CD8-positive, alpha-beta memory T cell (primary cell): ENCODE measurements around the gene KRTAP10-4. TPM values are rescaled to one million over a fixed set of nuclear protein-coding genes. Genes with fewer than 3 reads are reported as not detected.
A peak's percentile ranks its signal among the peaks of the same experiment; 100 is the strongest.
"Not testable (repeated sequence)": the region's sequence is repeated elsewhere in the genome, so short reads cannot be mapped to it uniquely, and the experiment has no call there.

ENCODE experiments used
- CTCF ChIA-PET: fragments of 350-600 bp; sonication (Branson Sonifier 250); formaldehyde crosslinking; loops from one replicate; lab custom pipeline; 2021; ENCODE audit warnings: antibody characterized with exemption; lab: Charles Lee
- POLR2A ChIA-PET: fragments of 350-600 bp; sonication (Branson Sonifier 250); formaldehyde crosslinking; loops from one replicate; lab custom pipeline; 2021; ENCODE audit warnings: antibody characterized with exemption; lab: Charles Lee
- DNase-seq, 5 donors: peaks; one replicate each; pipeline versions ENCODE4 v3.0.0 to v3.0.0-alpha.2; 2020 to 2022; ENCODE audit warnings: mixed read lengths in 1 of 5
- H3K27ac ChIP-seq: one replicate; pipeline ENCODE4 v1.7.0; 2013; ENCODE audit warnings: low read depth, mild to moderate bottlenecking, low read length, moderate library complexity
- H3K27me3 ChIP-seq: 2 replicates; pipeline ENCODE4 v1.7.0; 2013; ENCODE audit warnings: low read length, mild to moderate bottlenecking; ENCODE audit not compliant: insufficient read depth, poor library complexity, severe bottlenecking
- H3K36me3 ChIP-seq: 2 replicates; pipeline ENCODE4 v1.7.0; 2013; ENCODE audit warnings: mild to moderate bottlenecking, low read length, moderate library complexity; ENCODE audit not compliant: insufficient read depth
- H3K4me1 ChIP-seq: 2 replicates; pipeline ENCODE4 v1.7.0; 2013; ENCODE audit warnings: mild to moderate bottlenecking, low read length, moderate library complexity; ENCODE audit not compliant: insufficient read depth
- H3K4me3 ChIP-seq: 2 replicates; pipeline ENCODE4 v1.7.0; 2013; ENCODE audit warnings: mild to moderate bottlenecking, low read length
- H3K9me3 ChIP-seq: 2 replicates; pipeline ENCODE4 v1.7.0; 2013; ENCODE audit warnings: mild to moderate bottlenecking, low read length
- H3K27ac Mint-ChIP-seq, 8 donors: one replicate each; pipeline ENCODE4 v1.8.0; 2020 to 2021; ENCODE audit warnings: mixed read lengths in 8 of 8, mild to moderate bottlenecking in 6 of 8, inconsistent platforms in 3 of 8, moderate library complexity in 3 of 8
- H3K27me3 Mint-ChIP-seq, 2 donors: one replicate each; pipeline ENCODE4 v1.8.0; 2020 to 2021; ENCODE audit warnings: mixed read lengths in 2 of 2, mild to moderate bottlenecking in 1 of 2, moderate library complexity in 1 of 2
- H3K36me3 Mint-ChIP-seq, 3 donors: one replicate each; pipeline ENCODE4 v1.8.0; 2020 to 2021; ENCODE audit warnings: mixed read lengths in 3 of 3, inconsistent platforms in 1 of 3, mild to moderate bottlenecking in 1 of 3
- H3K4me1 Mint-ChIP-seq, 3 donors: one replicate each; pipeline ENCODE4 v1.8.0; 2020 to 2021; ENCODE audit warnings: mixed read lengths in 3 of 3, inconsistent platforms in 1 of 3, mild to moderate bottlenecking in 1 of 3
- H3K4me3 Mint-ChIP-seq, 7 donors: one replicate each; pipeline ENCODE4 v1.8.0; 2020 to 2021; ENCODE audit warnings: mixed read lengths in 7 of 7, mild to moderate bottlenecking in 6 of 7, moderate library complexity in 4 of 7, inconsistent platforms in 2 of 7
- H3K9me3 Mint-ChIP-seq, 5 donors: one replicate each; pipeline ENCODE4 v1.8.0; 2020 to 2022; ENCODE audit warnings: mixed read lengths in 5 of 5, mild to moderate bottlenecking in 3 of 5, moderate library complexity in 2 of 5, inconsistent platforms in 1 of 5
- polyA plus RNA-seq: library from polyadenylated mRNA; unstranded; fragments of 300-500 nt; fragmentation: Illumina TruSeq; gene quantifications from one replicate; pipeline ENCODE4 v1.2.3, GENCODE V29; 2021
- total RNA-seq, 2 experiments: library from RNA; stranded (reverse); gene quantifications; one replicate each; pipeline ENCODE4 v1.2.3, GENCODE V29; 2021

The KRTAP10-4 gene
- total and polyA plus RNA-seq, 3 experiments from 2014 or later = not detected

GRCh38 chr21:44603911-44604310 lies 30.4 kb downstream of the KRTAP10-4 start:
- ChIA-PET POLR2A (no interaction called here), CTCF (no interaction called here)
- peaks cover 14 to 31% of the 10 kb centered on the region in 2 donors for H3K27me3 Mint-ChIP-seq
- Histone ChIP-seq H3K4me3 (no peak overlapping the region), H3K4me1 (no peaks in the 10 kb centered on the region), H3K27ac (no peak overlapping the region), H3K27me3 (peaks cover 5% of the 10 kb centered on the region), H3K36me3 (no peaks in the 10 kb centered on the region), H3K9me3 (no peaks in the 10 kb centered on the region)
- H3K36me3 Mint-ChIP-seq = peaks cover 0 to 9% (median 0%) of the 10 kb centered on the region in 3 donors
- H3K9me3 Mint-ChIP-seq = peaks cover 0 to 5% (median 3%) of the 10 kb centered on the region in 5 donors
- no peak for DNase-seq
- H3K27ac Mint-ChIP-seq = peak overlapping the region in 1 of 8 donors; percentile 11
- H3K4me1 Mint-ChIP-seq = no peaks in the 10 kb centered on the region
- H3K4me3 Mint-ChIP-seq = no peak overlapping the region

- H3K4me3 ChIP-seq = no peak overlapping the region
- ChIA-PET CTCF (no interaction called here), POLR2A (no interaction called here)
- H3K27ac ChIP-seq = no peak overlapping the region
- no peak for DNase-seq
- no peak overlapping the region for H3K4me3 Mint-ChIP-seq
- H3K4me1 Mint-ChIP-seq = no peaks in the 10 kb centered on the region
- H3K27me3 ChIP-seq = peaks cover 5% of the 10 kb centered on the region
- H3K36me3 Mint-ChIP-seq = peaks cover 1 to 26% (median 2%) of the 10 kb centered on the region in 3 donors
- H3K27me3 Mint-ChIP-seq = peaks cover 8 to 31% of the 10 kb centered on the region in 2 donors
- H3K9me3 ChIP-seq = no peaks in the 10 kb centered on the region
- H3K27ac Mint-ChIP-seq = peak overlapping the region in 1 of 8 donors; percentile 63
- H3K4me1 ChIP-seq = no peaks in the 10 kb centered on the region
- H3K36me3 ChIP-seq = no peaks in the 10 kb centered on the region
- H3K9me3 Mint-ChIP-seq = peaks cover 12 to 29% (median 23%) of the 10 kb centered on the region in 5 donors
These were observed 33.0 kb downstream of the KRTAP10-4 start for GRCh38 chr21:44606495-44606894.

DNA sequence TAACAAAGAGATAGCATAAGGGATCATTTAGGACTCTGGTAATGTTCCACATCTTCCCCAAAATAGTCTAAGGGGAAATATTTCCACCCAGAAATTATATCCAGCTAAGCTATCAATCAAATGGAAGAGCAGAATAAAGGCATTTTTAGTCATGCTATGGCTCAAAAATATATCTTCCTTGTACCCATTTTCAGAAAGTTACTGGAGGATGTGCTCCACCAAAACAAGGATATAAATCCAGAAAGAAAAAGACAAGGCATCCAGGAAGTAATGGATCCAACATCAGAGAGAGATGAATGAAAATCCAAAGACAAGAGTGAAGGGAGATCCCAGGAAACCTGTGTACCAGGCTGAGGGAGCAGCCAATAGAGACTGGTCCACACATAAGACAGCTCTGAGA lies 35.7 kb downstream of the KRTAP10-4 start:
- Mint-ChIP-seq H3K9me3 (peaks cover 13 to 29% (median 24%) of the 10 kb centered on the region in 5 donors), H3K36me3 (peaks cover 1 to 27% (median 2%) of the 10 kb centered on the region in 3 donors), H3K27me3 (peaks cover 6 to 23% of the 10 kb centered on the region in 2 donors), H3K4me1 (no peaks in the 10 kb centered on the region), H3K4me3 (no peak overlapping the region), H3K27ac (no peak overlapping the region)
- no peak overlapping the region for H3K4me3 ChIP-seq
- no peak overlapping the region for H3K27ac ChIP-seq
- DNase-seq = no peak
- POLR2A ChIA-PET = no interaction called here
- CTCF ChIA-PET = no interaction called here
- peaks cover 4% of the 10 kb centered on the region for H3K9me3 ChIP-seq
- H3K4me1 ChIP-seq = no peaks in the 10 kb centered on the region
- H3K36me3 ChIP-seq = no peaks in the 10 kb centered on the region
- H3K27me3 ChIP-seq = peaks cover 5% of the 10 kb centered on the region

GRCh38 chr21:44610157-44610843 lies 36.8 kb downstream of the KRTAP10-4 start:
- H3K9me3 ChIP-seq, H3K4me1 Mint-ChIP-seq, H3K4me3 ChIP-seq, H3K4me3 Mint-ChIP-seq, DNase-seq, H3K27ac ChIP-seq, H3K36me3 ChIP-seq, H3K4me1 ChIP-seq, H3K27ac Mint-ChIP-seq, H3K27me3 ChIP-seq: not testable (repeated sequence)
- Mint-ChIP-seq H3K9me3 (peaks cover 15 to 28% (median 24%) of the 10 kb centered on the region in 5 donors), H3K36me3 (peaks cover 1 to 23% (median 2%) of the 10 kb centered on the region in 3 donors), H3K27me3 (peaks cover 5 to 19% of the 10 kb centered on the region in 2 donors)
- CTCF ChIA-PET = interaction anchor here (1.0 kb wide), 1 partner anchor 92 kb away, joined by 3 read pairs; no protein-coding TSS in a partner anchor
- POLR2A ChIA-PET = interaction anchor here (0.6 kb wide), 1 partner anchor 12 kb away, joined by 3 read pairs; no protein-coding TSS in a partner anchor

- Mint-ChIP-seq H3K36me3 (peaks cover 1 to 20% (median 2%) of the 10 kb centered on the region in 3 donors), H3K9me3 (peaks cover 15 to 28% (median 24%) of the 10 kb centered on the region in 5 donors), H3K4me1 (peaks cover 11 to 16% (median 14%) of the 10 kb centered on the region in 3 donors), H3K27ac (no peak overlapping the region), H3K4me3 (no peak overlapping the region), H3K27me3 (peaks cover 1 to 8% of the 10 kb centered on the region in 2 donors)
- DNase-seq = no peak
- POLR2A ChIA-PET = no interaction called here
- no peak overlapping the region for H3K27ac ChIP-seq
- peaks cover 11% of the 10 kb centered on the region for H3K4me1 ChIP-seq
- CTCF ChIA-PET = no interaction called here
- peaks cover 5% of the 10 kb centered on the region for H3K27me3 ChIP-seq
- H3K36me3 ChIP-seq = no peaks in the 10 kb centered on the region
- no peak overlapping the region for H3K4me3 ChIP-seq
- peaks cover 4% of the 10 kb centered on the region for H3K9me3 ChIP-seq
These were observed 38.0 kb downstream of the KRTAP10-4 start for GRCh38 chr21:44611551-44611950.

DNA sequence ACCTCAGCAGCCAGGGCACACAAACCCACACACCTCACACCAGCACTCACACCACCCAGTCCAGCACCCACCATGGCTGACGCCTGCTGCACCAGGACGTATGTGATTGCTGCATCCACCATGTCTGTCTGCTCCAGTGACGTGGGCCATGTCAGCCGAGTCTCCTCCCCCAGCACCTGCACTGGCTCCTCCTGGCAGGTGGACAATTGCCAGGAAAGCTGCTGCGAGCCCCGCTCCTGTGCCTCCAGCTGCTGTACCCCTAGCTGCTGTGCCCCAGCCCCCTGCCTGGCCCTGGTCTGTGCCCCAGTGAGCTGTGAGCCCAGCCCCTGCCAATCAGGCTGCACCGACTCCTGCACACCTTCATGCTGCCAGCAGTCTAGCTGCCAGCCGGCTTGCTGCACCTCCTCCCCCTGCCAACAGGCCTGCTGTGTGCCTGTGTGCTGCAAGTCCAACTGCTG lies 38.5 kb downstream of the KRTAP10-4 start, which contains the start of gene KRTAP10-8:
KRTAP10-8 (plus strand) TSS at position 51 of the 458 bp plus-strand sequence; CDS start at position 73, 22 bp downstream.
- peaks cover 1 to 7% of the 10 kb centered on the region in 2 donors for H3K27me3 Mint-ChIP-seq
- H3K27ac Mint-ChIP-seq = peak within 1 kb of the TSS in 1 of 8 donors; percentile 47
- H3K27me3 ChIP-seq = peaks cover 5% of the 10 kb centered on the region
- POLR2A ChIA-PET = no interaction called here
- CTCF ChIA-PET = no interaction called here
- peaks cover 1 to 20% (median 2%) of the 10 kb centered on the region in 3 donors for H3K36me3 Mint-ChIP-seq
- no peak within 1 kb of the TSS for H3K4me3 Mint-ChIP-seq
- H3K4me3 ChIP-seq = no peak within 1 kb of the TSS
- H3K4me1 Mint-ChIP-seq = peaks cover 14 to 21% (median 19%) of the 10 kb centered on the region in 3 donors
- DNase-seq = no peak
- H3K9me3 ChIP-seq = peaks cover 4% of the 10 kb centered on the region
- H3K36me3 ChIP-seq = no peaks in the 10 kb centered on the region
- peaks cover 15 to 28% (median 24%) of the 10 kb centered on the region in 5 donors for H3K9me3 Mint-ChIP-seq
- no peak within 1 kb of the TSS for H3K27ac ChIP-seq
- H3K4me1 ChIP-seq = peaks cover 16% of the 10 kb centered on the region

- H3K9me3 ChIP-seq = peaks cover 4% of the 10 kb centered on the region
- no peak overlapping the region for H3K4me3 ChIP-seq
- H3K27me3 Mint-ChIP-seq = peaks cover 0 to 5% of the 10 kb centered on the region in 2 donors
- peaks cover 23% of the 10 kb centered on the region for H3K4me1 ChIP-seq
- peaks cover 1 to 20% (median 2%) of the 10 kb centered on the region in 3 donors for H3K36me3 Mint-ChIP-seq
- H3K4me3 Mint-ChIP-seq = no peak overlapping the region
- POLR2A ChIA-PET = no interaction called here
- H3K36me3 ChIP-seq = no peaks in the 10 kb centered on the region
- peaks cover 16 to 27% (median 26%) of the 10 kb centered on the region in 3 donors for H3K4me1 Mint-ChIP-seq
- H3K27me3 ChIP-seq = peaks cover 1% of the 10 kb centered on the region
- no peak for DNase-seq
- CTCF ChIA-PET = no interaction called here
- no peak overlapping the region for H3K27ac ChIP-seq
- H3K27ac Mint-ChIP-seq = peak overlapping the region in 1 of 8 donors; percentile 57
- H3K9me3 Mint-ChIP-seq = peaks cover 15 to 28% (median 24%) of the 10 kb centered on the region in 5 donors
These were observed 39.2 kb downstream of the KRTAP10-4 start for GRCh38 chr21:44612669-44613229.
